Skeletal muscle tissue (tissue), 4 donors: ENCODE measurements around the gene CCDC6. TPM values are rescaled to one million over a fixed set of nuclear protein-coding genes. Genes with fewer than 3 reads are reported as not detected.
"Not testable (repeated sequence)": the region's sequence is repeated elsewhere in the genome, so short reads cannot be mapped to it uniquely, and the experiment has no call there.

ENCODE experiments used
- H3K27ac ChIP-seq: one replicate; pipeline ENCODE4 v1.7.0; 2013; ENCODE audit warnings: mild to moderate bottlenecking, low read depth, low read length, inconsistent platforms
- H3K27me3 ChIP-seq, 3 donors: one replicate each; pipeline ENCODE4 v1.7.0; 2013; ENCODE audit warnings: low read length in 3 of 3; ENCODE audit not compliant: control insufficient read depth in 3 of 3, insufficient read depth in 3 of 3
- H3K36me3 ChIP-seq, 3 donors: one replicate each; pipeline ENCODE4 v1.7.0; 2013; ENCODE audit warnings: low read length in 3 of 3; ENCODE audit not compliant: control insufficient read depth in 3 of 3, insufficient read depth in 3 of 3
- H3K4me1 ChIP-seq, 3 donors: one replicate each; pipeline ENCODE4 v1.7.0; 2013; ENCODE audit warnings: low read length in 3 of 3, mild to moderate bottlenecking in 3 of 3; ENCODE audit not compliant: control insufficient read depth in 3 of 3, insufficient read depth in 3 of 3
- H3K4me3 ChIP-seq, 3 donors: one replicate each; pipeline ENCODE4 v1.7.0; 2013; ENCODE audit warnings: low read length in 3 of 3
- H3K9ac ChIP-seq, 3 donors: one replicate each; pipeline ENCODE4 v1.7.0; 2013; ENCODE audit warnings: low read length in 3 of 3, mild to moderate bottlenecking in 3 of 3, moderate library complexity in 2 of 3, low read depth in 1 of 3
- H3K9me3 ChIP-seq, 3 donors: one replicate each; pipeline ENCODE4 v1.7.0; 2013; ENCODE audit warnings: low read length in 3 of 3; ENCODE audit not compliant: control insufficient read depth in 3 of 3
- total RNA-seq: library from RNA; depleted of rRNA; stranded (reverse); fragments of >200 nt; gene quantifications from one replicate; pipeline ENCODE4 v1.2.3, GENCODE V29; 2014
- donor health status: Osteomylitis.

CCDC6 gene
- total RNA-seq, 1 donor from 2014 or later, result 24.5 TPM

DNA sequence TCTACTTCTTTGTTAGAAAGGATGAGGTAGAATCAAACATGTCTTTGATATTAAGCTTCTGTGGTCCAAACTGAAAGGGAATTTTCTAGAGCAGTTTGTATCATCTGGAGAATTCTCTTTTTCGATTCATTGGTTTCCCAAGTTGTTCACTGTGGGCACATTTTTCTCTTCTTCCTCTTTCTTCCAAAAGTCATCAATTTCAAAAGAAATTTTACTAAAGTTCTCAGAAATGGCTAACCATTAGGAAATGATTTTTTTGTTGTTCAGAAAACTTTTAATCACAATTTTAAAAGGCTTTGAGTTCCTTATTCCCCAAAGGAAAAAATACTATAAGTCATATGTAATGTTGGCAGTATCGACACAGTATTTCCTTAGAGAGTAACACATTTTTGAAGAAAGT is 28.3 kb upstream of the CCDC6 start:
- Histone ChIP-seq H3K36me3 (no peaks in the 10 kb centered on the region), H3K9ac (no peak overlapping the region), H3K27ac (no peak overlapping the region), H3K27me3 (no peaks in the 10 kb centered on the region), H3K9me3 (no peaks in the 10 kb centered on the region), H3K4me1 (no peaks in the 10 kb centered on the region), H3K4me3 (no peak overlapping the region)

DNA sequence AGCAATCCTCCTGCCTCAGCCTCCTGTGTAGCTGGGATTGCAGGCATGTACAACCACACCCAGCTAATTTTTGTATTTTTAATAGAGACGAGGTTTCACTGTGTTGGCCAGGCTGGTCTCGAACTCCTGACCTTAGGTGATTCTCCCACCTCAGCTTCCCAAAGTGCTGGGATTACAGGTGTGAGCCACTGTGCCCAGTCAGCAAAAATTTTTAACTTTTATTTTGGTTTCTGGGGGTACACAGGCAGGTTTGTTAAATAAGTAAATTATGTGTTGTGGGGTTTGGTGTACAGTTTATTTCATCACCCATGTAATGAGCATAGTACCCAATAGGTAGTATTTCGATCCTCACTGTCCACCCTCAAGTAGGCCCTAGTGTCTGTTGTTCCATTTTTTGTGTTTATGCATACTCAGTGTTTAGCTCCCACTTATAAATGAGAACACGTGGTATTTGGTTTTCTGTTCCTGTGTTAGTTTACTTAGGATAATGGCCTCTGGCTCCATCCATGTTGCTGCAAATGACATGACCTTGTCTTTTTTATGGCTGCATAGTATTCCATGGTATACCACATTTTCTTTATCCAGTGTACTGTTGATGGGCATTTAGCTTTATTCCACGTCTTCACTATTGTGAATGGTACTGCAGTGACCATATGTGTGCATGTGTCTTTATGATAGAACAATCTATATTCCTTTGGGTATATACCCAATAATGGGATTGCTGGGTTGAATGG is 24.6 kb upstream of the CCDC6 start:
- H3K27ac ChIP-seq, H3K9ac ChIP-seq: not testable (repeated sequence)

DNA sequence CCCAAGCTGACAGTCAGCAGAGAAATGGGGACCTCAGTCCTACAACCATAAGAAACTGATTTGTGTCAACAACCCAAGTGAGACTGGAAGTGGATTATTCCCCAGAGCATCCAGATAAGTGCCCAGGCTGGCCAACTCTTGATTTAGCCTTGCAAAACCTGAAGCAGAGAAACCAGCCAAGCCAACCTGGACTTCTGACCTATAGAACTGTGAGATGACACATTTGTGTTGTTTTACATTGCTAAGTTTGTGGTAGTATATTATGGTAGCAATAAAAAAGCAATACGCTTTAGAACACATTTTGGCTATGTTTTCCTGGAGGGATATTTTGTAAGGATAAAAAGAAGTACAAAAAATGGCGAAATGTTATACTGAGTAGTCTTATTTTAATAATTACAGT is 19.7 kb upstream of the CCDC6 start:
- no peaks in the 10 kb centered on the region for H3K27me3 ChIP-seq
- H3K27ac ChIP-seq, result no peak overlapping the region
- no peak overlapping the region for H3K9ac ChIP-seq

More for the DNA sequence above, 24.6 kb upstream of the CCDC6 start:
- not testable (repeated sequence) for H3K9me3 ChIP-seq, H3K27me3 ChIP-seq, H3K4me3 ChIP-seq, H3K4me1 ChIP-seq, H3K36me3 ChIP-seq

DNA sequence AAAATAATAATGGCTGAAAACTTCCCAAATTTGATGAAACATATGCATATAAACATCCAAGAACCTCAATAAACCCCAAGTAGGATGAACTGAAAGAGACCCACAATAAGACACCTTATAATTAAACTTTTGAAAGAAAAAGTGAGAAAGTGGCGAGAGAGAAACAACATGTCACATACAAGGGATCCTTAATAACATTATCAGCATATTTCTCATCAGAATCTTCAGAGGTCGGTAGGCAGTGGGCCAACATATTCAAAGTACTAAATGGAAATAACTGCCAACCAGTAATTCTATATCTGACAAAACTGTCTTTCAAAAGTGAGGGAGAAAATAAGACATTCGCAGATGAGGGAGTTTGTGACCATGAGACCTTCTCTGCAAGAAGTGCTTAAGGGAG is 16.6 kb upstream of the CCDC6 start:
- H3K9me3 ChIP-seq, result peaks cover 0 to 6% (median 0%) of the 10 kb centered on the region in 3 donors
- H3K4me3 ChIP-seq, result no peak overlapping the region
- no peak overlapping the region for H3K9ac ChIP-seq
- no peak overlapping the region for H3K27ac ChIP-seq
- no peaks in the 10 kb centered on the region for H3K4me1 ChIP-seq
- no peaks in the 10 kb centered on the region for H3K36me3 ChIP-seq
- H3K27me3 ChIP-seq, result no peaks in the 10 kb centered on the region

More for the DNA sequence above, 19.7 kb upstream of the CCDC6 start:
- no peaks in the 10 kb centered on the region for H3K4me1 ChIP-seq
- H3K36me3 ChIP-seq, result no peaks in the 10 kb centered on the region
- H3K9me3 ChIP-seq, result peaks cover 0 to 6% (median 0%) of the 10 kb centered on the region in 3 donors
- no peak overlapping the region for H3K4me3 ChIP-seq

DNA sequence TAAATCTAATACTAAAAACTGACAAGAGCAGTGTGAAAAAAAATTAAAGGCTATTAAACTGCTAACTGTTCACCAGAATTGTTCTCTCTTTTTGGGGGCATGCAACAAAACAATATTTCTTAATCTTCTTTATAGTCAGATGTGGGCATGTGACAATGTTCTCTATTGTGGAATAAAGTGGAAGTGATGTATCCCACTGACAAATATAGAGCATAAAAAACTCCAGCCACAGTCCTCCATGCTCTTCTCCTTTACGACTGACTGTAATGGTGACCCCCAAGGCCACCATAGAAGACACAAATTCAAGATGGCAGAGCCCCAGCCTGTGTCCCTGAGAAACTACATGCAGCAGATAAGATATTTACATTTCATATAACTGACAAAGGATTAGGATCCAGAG is 11.6 kb upstream of the CCDC6 start:
- H3K27me3 ChIP-seq, result no peaks in the 10 kb centered on the region
- H3K4me1 ChIP-seq, result no peaks in the 10 kb centered on the region
- H3K4me3 ChIP-seq, result no peak overlapping the region
- no peaks in the 10 kb centered on the region for H3K36me3 ChIP-seq
- no peak overlapping the region for H3K27ac ChIP-seq
- peaks cover 0 to 3% (median 0%) of the 10 kb centered on the region in 3 donors for H3K9me3 ChIP-seq
- no peak overlapping the region for H3K9ac ChIP-seq

DNA sequence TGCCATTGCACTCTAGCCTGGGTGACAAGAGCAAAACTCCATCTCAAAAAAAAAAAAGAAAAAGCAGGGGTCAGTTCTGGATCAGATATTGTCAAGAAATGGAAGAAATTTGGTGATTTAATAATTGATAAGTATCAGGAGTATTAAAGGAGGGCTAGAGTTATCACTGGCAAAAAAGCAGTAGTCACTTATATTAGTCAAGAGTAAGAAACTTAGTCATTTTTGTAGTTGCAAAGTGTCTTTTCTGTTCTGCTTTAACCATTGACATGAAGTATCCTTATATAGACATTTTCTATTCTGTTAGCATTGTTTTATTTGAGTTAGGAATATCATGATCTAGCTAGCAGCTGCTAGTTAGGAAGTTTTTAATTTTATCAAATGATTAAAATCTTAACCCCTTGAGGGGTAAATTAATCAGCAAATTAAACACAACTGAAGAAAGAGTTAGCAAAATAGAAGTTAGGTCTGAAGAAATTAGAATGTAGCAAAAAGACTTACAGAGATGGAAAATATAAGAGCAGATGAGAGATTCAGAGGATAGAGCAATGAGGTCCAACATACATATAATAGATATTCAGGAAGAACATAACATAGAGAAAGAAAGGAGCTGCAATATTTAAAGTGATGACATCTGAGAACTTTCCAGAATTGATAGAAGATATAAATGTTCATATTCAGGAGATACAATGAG is 7.3 kb upstream of the CCDC6 start:
- Histone ChIP-seq H3K27me3 (no peaks in the 10 kb centered on the region), H3K36me3 (no peaks in the 10 kb centered on the region), H3K9ac (no peak overlapping the region), H3K4me3 (no peak overlapping the region), H3K9me3 (no peaks in the 10 kb centered on the region), H3K27ac (no peak overlapping the region), H3K4me1 (no peaks in the 10 kb centered on the region)

DNA sequence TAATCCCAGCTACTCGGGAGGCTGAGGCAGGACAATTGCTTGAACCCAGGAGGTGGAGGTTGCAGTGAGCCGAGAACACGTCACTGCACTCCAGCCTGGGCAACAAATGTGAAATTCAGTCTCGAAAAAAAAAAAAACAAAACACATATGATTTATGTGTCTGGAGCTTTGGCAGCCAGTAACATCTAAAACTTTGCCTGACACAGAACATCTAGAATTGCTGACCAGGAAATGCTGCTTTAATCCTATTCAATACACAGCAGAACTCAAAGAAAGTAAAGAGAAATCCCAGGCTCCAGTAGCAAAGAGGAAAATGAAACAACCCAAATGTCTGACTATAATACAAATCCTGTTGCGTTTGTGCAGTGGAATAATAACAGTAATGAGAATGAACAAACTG is 4.5 kb upstream of the CCDC6 start:
- H3K27me3 ChIP-seq, result no peaks in the 10 kb centered on the region
- no peak overlapping the region for H3K27ac ChIP-seq
- H3K9ac ChIP-seq, result no peak overlapping the region
- H3K4me3 ChIP-seq, result no peak overlapping the region
- no peaks in the 10 kb centered on the region for H3K9me3 ChIP-seq
- peaks cover 0 to 11% (median 0%) of the 10 kb centered on the region in 3 donors for H3K4me1 ChIP-seq
- H3K36me3 ChIP-seq, result no peaks in the 10 kb centered on the region

DNA sequence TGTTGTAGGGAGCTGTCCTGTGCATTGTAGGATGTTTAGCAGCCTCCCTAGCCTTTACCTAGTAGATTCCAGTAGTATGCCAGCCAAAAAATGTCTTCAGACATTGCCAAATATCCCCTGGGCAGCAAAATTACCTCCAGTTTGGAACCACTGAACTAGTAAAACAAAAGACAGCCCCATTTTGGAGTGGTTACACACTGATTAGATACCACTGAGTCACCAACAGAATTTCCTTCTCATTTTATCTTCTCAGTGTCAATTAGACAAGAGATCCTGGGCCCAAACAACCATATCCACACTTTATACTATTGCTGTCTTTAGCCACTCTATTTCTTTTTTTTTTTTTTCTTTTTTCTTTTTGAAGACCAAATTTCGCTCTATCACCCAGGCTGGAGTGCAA is 3.5 kb upstream of the CCDC6 start:
- H3K9ac ChIP-seq, result no peak overlapping the region
- peaks cover 6 to 17% (median 7%) of the 10 kb centered on the region in 3 donors for H3K4me1 ChIP-seq
- H3K9me3 ChIP-seq, result no peaks in the 10 kb centered on the region
- H3K27me3 ChIP-seq, result no peaks in the 10 kb centered on the region
- H3K27ac ChIP-seq, result no peak overlapping the region
- H3K36me3 ChIP-seq, result no peaks in the 10 kb centered on the region
- H3K4me3 ChIP-seq, result no peak overlapping the region

DNA sequence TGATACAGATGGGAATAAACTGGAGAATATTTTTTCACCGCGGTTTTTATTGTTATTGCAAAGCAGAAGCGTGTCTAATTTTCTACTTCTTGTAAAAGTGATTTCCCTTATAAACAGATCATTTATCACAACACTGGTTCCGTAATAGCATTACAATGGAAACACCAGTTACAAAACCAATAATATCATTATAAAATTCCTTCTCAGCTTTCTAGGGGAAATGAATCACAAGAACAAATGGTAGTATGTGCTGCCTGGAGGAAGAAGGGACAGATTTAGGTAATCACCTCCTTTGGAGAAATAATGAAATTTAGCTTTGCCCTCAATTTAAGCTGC is 2.4 kb upstream of the CCDC6 start:
- H3K27ac ChIP-seq, result peak overlapping the region; percentile 83
- no peaks in the 10 kb centered on the region for H3K27me3 ChIP-seq
- no peaks in the 10 kb centered on the region for H3K36me3 ChIP-seq
- H3K4me3 ChIP-seq, result peak overlapping the region; percentile 60 to 76 (median 60)
- H3K9ac ChIP-seq, result peak overlapping the region in 2 of 3 donors; percentile 60 to 73
- peaks cover 12 to 24% (median 17%) of the 10 kb centered on the region in 3 donors for H3K4me1 ChIP-seq
- H3K9me3 ChIP-seq, result no peaks in the 10 kb centered on the region
